Measurements from ENCODE around the gene GABRA4.

- no peak for TF ChIP-seq POLR2A (IDR thresholded peaks at IDR 0.05)
- TF ChIP-seq, protein P1, sequence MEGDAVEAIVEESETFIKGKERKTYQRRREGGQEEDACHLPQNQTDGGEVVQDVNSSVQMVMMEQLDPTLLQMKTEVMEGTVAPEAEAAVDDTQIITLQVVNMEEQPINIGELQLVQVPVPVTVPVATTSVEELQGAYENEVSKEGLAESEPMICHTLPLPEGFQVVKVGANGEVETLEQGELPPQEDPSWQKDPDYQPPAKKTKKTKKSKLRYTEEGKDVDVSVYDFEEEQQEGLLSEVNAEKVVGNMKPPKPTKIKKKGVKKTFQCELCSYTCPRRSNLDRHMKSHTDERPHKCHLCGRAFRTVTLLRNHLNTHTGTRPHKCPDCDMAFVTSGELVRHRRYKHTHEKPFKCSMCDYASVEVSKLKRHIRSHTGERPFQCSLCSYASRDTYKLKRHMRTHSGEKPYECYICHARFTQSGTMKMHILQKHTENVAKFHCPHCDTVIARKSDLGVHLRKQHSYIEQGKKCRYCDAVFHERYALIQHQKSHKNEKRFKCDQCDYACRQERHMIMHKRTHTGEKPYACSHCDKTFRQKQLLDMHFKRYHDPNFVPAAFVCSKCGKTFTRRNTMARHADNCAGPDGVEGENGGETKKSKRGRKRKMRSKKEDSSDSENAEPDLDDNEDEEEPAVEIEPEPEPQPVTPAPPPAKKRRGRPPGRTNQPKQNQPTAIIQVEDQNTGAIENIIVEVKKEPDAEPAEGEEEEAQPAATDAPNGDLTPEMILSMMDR (IDR thresholded peaks at IDR 0.05), result no peak
These were observed 44.9 kb upstream of the GABRA4 start for GRCh38 chr4:47038263-47038662.

Measured in uterus (tissue), 2 donors.